GM12892 (cell line): ENCODE measurements around the gene CARS1.

Experiments used
- POLR2A ChIP-seq: IDR thresholded peaks from 2 replicates; pipeline ENCODE4 v1.6.1; 2011; ENCODE audit warnings: low read depth, low read length, control low read depth
- POLR2AphosphoS5 ChIP-seq: IDR thresholded peaks from 2 replicates; pipeline ENCODE4 v1.6.1; 2011; ENCODE audit warnings: low read depth, low read length, control low read depth

GRCh38 chr11:3077846-3078440 is 20.7 kb upstream of the CARS1 start:
- TF ChIP-seq POLR2AphosphoS5 (no peak), POLR2A (no peak)
